Activated CD4-positive, alpha-beta memory T cell treated with anti-CD3 and anti-CD28 coated beads for 36 hours (primary cell): Measurements from ENCODE around the gene MAD1L1. TPM values are rescaled to one million over a fixed set of nuclear protein-coding genes. Genes with fewer than 3 reads are reported as not detected.
A peak's percentile ranks its signal among the peaks of the same experiment; 100 is the strongest.

Experiments
- CTCF ChIA-PET: fragments of 350-600 bp; sonication (Branson Sonifier 250); formaldehyde crosslinking; loops from one replicate; lab custom pipeline; 2021; ENCODE audit warnings: antibody characterized with exemption, inconsistent platforms; lab: Charles Lee
- POLR2A ChIA-PET: fragments of 350-600 bp; sonication (Branson Sonifier 250); formaldehyde crosslinking; loops from one replicate; lab custom pipeline; 2021; ENCODE audit warnings: antibody characterized with exemption; lab: Charles Lee
- DNase-seq: peaks from one replicate; pipeline ENCODE4 v3.0.0-alpha.2; 2020
- H3K27ac Mint-ChIP-seq: one replicate; pipeline ENCODE4 v1.8.0; 2021; ENCODE audit warnings: mixed read lengths
- H3K27me3 Mint-ChIP-seq: one replicate; pipeline ENCODE4 v1.8.0; 2021; ENCODE audit warnings: mixed read lengths
- H3K36me3 Mint-ChIP-seq: one replicate; pipeline ENCODE4 v1.8.0; 2021; ENCODE audit warnings: mixed read lengths
- H3K4me1 Mint-ChIP-seq: one replicate; pipeline ENCODE4 v1.8.0; 2021; ENCODE audit warnings: low read depth, mixed read lengths
- H3K4me3 Mint-ChIP-seq: one replicate; pipeline ENCODE4 v1.8.0; 2021; ENCODE audit warnings: mild to moderate bottlenecking, mixed read lengths
- H3K9me3 Mint-ChIP-seq: one replicate; pipeline ENCODE4 v1.8.0; 2021; ENCODE audit warnings: mixed read lengths
- intact Hi-C: fragments of 100-400 bp; cut with micrococcal nuclease; formaldehyde crosslinking; loops from one replicate; pipeline ENCODE4 v1.15.1; 2023
- total RNA-seq, 2 experiments: library from RNA; stranded (reverse); gene quantifications; one replicate each; pipeline ENCODE4 v1.2.3, GENCODE V29; 2021

Gene MAD1L1
- total RNA-seq, 2 experiments from 2014 or later = 44.4 to 47.8 TPM

DNA sequence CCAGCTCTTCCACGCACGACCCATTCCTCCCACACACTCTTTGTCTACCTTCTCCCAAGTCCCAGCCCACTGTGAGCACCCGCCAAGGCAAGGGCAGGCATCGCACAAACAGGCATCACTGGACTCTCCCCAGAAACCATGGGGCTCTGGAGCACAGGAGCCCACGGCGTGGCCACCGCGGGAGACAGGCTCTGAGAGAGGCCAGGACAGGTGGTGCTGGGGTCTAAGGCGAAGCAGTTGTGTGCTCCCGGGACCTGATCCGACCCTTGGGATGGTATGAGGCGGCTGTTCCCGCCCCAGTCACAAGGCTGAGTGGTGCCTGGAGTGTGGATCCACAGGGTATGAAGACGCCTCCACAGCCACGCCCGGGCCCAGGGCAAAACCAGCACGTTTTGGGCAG lies 156.9 kb downstream of the MAD1L1 start:
- H3K27ac Mint-ChIP-seq = no peak overlapping the region
- intact Hi-C loops = no loop called here
- CTCF ChIA-PET = no interaction called here

DNA sequence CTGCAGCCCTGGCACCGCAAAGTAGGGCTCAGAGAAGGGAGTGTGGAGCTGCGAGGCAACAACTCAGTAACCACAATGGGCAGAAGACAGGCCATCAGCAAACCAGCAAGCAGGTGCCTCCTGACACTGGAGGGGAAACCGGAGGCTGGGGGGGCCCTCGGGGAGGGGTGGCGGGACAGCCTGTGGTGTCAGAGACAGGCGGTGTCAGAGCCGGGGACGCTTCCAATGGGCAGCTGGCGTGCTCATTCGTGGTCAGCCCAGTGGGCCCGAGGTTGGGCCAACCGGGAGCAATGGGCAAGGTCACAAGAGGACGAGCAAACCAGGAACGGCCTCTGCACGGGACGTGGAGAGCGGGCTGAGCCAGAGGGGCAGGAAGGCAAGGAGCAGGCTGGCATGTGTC lies 158.1 kb downstream of the MAD1L1 start:
- no peaks in the 10 kb centered on the region for H3K36me3 Mint-ChIP-seq
- CTCF ChIA-PET = no interaction called here
- POLR2A ChIA-PET = no interaction called here
- intact Hi-C loops = no loop called here
- no peak overlapping the region for H3K27ac Mint-ChIP-seq
- no peaks in the 10 kb centered on the region for H3K4me1 Mint-ChIP-seq
- H3K4me3 Mint-ChIP-seq = no peak overlapping the region
- no peak for DNase-seq
- no peaks in the 10 kb centered on the region for H3K27me3 Mint-ChIP-seq
- H3K9me3 Mint-ChIP-seq = no peaks in the 10 kb centered on the region

More for the DNA sequence above, 156.9 kb downstream of the MAD1L1 start:
- POLR2A ChIA-PET = interaction anchor here (0.5 kb wide), 1 partner anchor 18 kb away, joined by 3 read pairs; no protein-coding TSS in a partner anchor
- Mint-ChIP-seq H3K27me3 (no peaks in the 10 kb centered on the region), H3K4me1 (no peaks in the 10 kb centered on the region), H3K4me3 (no peak overlapping the region), H3K9me3 (no peaks in the 10 kb centered on the region), H3K36me3 (no peaks in the 10 kb centered on the region)
- DNase-seq = no peak

- no peak overlapping the region for H3K4me3 Mint-ChIP-seq
- no peaks in the 10 kb centered on the region for H3K9me3 Mint-ChIP-seq
- H3K27me3 Mint-ChIP-seq = no peaks in the 10 kb centered on the region
- no peaks in the 10 kb centered on the region for H3K36me3 Mint-ChIP-seq
- intact Hi-C loops = no loop called here
- DNase-seq = no peak
- ChIA-PET POLR2A (no interaction called here), CTCF (no interaction called here)
- H3K4me1 Mint-ChIP-seq = no peaks in the 10 kb centered on the region
- no peak overlapping the region for H3K27ac Mint-ChIP-seq
Measured at GRCh38 chr7:2072798-2073197, 159.9 kb downstream of the MAD1L1 start.

DNA sequence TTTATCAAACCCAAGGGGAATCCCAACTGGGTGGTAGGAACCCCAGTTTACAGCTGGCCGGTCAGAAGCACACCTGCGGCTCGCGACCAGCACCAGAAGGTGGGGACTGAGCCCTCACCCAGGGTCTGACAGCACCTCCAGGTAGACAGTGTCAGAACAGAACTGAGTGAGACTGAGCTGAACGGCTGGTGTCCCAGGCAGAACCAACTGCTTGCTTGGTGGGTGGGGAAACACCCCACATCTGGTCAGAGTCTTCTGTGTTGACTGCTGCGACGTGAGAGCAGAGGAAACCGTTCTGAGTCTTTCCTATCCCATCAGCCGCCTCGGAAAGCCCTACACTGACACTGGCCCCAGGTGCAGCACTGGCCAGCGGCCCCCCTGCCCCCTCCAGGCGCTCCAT lies 160.7 kb downstream of the MAD1L1 start:
- Mint-ChIP-seq H3K27me3 (no peaks in the 10 kb centered on the region), H3K9me3 (no peaks in the 10 kb centered on the region), H3K36me3 (no peaks in the 10 kb centered on the region), H3K4me3 (no peak overlapping the region), H3K27ac (no peak overlapping the region), H3K4me1 (no peaks in the 10 kb centered on the region)
- ChIA-PET POLR2A (no interaction called here), CTCF (no interaction called here)
- DNase-seq = peak; percentile 12
- intact Hi-C loops = no loop called here

GRCh38 chr7:2071133-2071832 lies 161.5 kb downstream of the MAD1L1 start:
- H3K4me3 Mint-ChIP-seq = no peak overlapping the region
- peaks cover 4% of the 10 kb centered on the region for H3K4me1 Mint-ChIP-seq
- no peak for DNase-seq
- no peaks in the 10 kb centered on the region for H3K9me3 Mint-ChIP-seq
- H3K36me3 Mint-ChIP-seq = no peaks in the 10 kb centered on the region
- no peak overlapping the region for H3K27ac Mint-ChIP-seq
- intact Hi-C loops = no loop called here
- no peaks in the 10 kb centered on the region for H3K27me3 Mint-ChIP-seq
- ChIA-PET CTCF (no interaction called here), POLR2A (no interaction called here)

GRCh38 chr7:2070151-2070763 lies 162.5 kb downstream of the MAD1L1 start:
- H3K9me3 Mint-ChIP-seq = no peaks in the 10 kb centered on the region
- CTCF ChIA-PET = no interaction called here
- no peaks in the 10 kb centered on the region for H3K36me3 Mint-ChIP-seq
- DNase-seq = no peak
- peaks cover 7% of the 10 kb centered on the region for H3K4me1 Mint-ChIP-seq
- intact Hi-C loops = no loop called here
- H3K27me3 Mint-ChIP-seq = no peaks in the 10 kb centered on the region
- POLR2A ChIA-PET = no interaction called here
- H3K27ac Mint-ChIP-seq = no peak overlapping the region
- H3K4me3 Mint-ChIP-seq = no peak overlapping the region

GRCh38 chr7:2069472-2069860 lies 163.3 kb downstream of the MAD1L1 start:
- ChIA-PET CTCF (interaction anchor here (1.3 kb wide), 1 partner anchor 140 kb away, joined by 3 read pairs; no protein-coding TSS in a partner anchor), POLR2A (no interaction called here)
- H3K4me3 Mint-ChIP-seq = no peak overlapping the region
- no peak for DNase-seq
- H3K4me1 Mint-ChIP-seq = peaks cover 7% of the 10 kb centered on the region
- H3K27me3 Mint-ChIP-seq = no peaks in the 10 kb centered on the region
- intact Hi-C loops = no loop called here
- no peaks in the 10 kb centered on the region for H3K9me3 Mint-ChIP-seq
- H3K27ac Mint-ChIP-seq = no peak overlapping the region
- H3K36me3 Mint-ChIP-seq = no peaks in the 10 kb centered on the region

GRCh38 chr7:2068693-2069471 lies 163.9 kb downstream of the MAD1L1 start:
- peaks cover 8% of the 10 kb centered on the region for H3K4me1 Mint-ChIP-seq

DNA sequence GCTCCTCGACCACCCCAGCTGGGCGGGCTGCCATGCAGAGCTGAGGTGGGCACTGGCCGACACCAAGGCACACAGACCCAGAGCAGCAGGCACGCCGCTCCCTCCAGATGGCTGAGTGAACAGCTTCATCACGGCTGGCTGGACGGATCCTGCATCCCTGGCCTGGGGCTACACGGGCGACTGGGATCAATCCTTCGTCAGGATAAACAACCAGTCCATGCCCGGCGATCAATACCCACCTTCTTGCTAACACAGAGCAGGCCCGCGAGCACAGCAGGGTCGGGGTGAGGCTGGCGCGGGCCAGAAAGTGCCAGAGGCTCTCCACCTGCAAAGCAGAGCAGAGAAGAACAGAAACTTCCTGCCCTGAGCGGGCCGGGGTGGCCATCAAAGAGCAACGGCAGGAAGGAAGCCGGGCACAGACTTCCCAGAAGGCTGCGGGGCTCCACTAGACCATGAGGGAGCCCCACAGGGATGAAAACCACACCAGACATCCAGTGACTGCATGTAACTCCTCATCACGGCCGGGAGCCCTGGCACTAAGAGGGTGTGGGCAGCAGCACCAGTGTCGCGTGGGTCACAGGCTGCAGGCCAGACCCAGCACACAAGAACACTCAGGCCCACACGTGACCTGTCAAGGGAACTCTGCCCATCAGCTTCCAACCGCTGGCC lies 166.4 kb downstream of the MAD1L1 start:
- H3K27me3 Mint-ChIP-seq = no peaks in the 10 kb centered on the region
- no peak overlapping the region for H3K4me3 Mint-ChIP-seq
- ChIA-PET CTCF (no interaction called here), POLR2A (no interaction called here)
- intact Hi-C loops = no loop called here
- H3K4me1 Mint-ChIP-seq = peaks cover 14% of the 10 kb centered on the region
- no peaks in the 10 kb centered on the region for H3K36me3 Mint-ChIP-seq
- H3K9me3 Mint-ChIP-seq = no peaks in the 10 kb centered on the region
- peak; percentile 48 for DNase-seq
- peak overlapping the region; percentile 77 for H3K27ac Mint-ChIP-seq

More at GRCh38 chr7:2068693-2069471, 163.9 kb downstream of the MAD1L1 start:
- DNase-seq = no peak
- Mint-ChIP-seq H3K27me3 (no peaks in the 10 kb centered on the region), H3K4me3 (no peak overlapping the region), H3K27ac (no peak overlapping the region), H3K9me3 (no peaks in the 10 kb centered on the region), H3K36me3 (no peaks in the 10 kb centered on the region)
- intact Hi-C loops = no loop called here
- CTCF ChIA-PET = interaction anchor here (0.6 to 1.3 kb wide), 2 partner anchors 141 to 983 kb away, joined by 3 to 5 read pairs; no protein-coding TSS in a partner anchor
- POLR2A ChIA-PET = no interaction called here

DNA sequence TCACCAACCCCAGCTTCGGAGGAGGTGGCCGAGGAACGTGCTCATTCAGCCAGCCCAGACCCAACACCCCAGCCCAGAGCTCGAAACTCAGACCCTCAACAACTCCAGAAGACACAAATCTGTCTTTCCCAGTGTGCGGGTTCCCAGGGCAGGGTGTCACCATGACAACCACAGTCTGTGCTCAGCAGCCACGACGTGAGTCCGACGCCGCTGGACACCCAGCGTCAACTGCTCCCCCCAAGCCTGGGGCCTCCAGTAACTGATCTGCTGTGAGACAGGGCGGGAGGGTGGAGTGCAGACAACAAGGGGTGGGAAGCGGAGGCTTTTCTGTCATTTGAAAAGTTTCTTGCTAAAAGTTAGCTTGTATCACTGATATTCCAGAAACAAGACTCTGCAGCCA lies 167.2 kb downstream of the MAD1L1 start:
- ChIA-PET CTCF (no interaction called here), POLR2A (no interaction called here)
- H3K27ac Mint-ChIP-seq = no peak overlapping the region
- peaks cover 3% of the 10 kb centered on the region for H3K36me3 Mint-ChIP-seq
- peaks cover 4% of the 10 kb centered on the region for H3K9me3 Mint-ChIP-seq
- H3K4me3 Mint-ChIP-seq = no peak overlapping the region
- intact Hi-C loops = no loop called here
- H3K4me1 Mint-ChIP-seq = peaks cover 14% of the 10 kb centered on the region
- no peak for DNase-seq
- no peaks in the 10 kb centered on the region for H3K27me3 Mint-ChIP-seq

DNA sequence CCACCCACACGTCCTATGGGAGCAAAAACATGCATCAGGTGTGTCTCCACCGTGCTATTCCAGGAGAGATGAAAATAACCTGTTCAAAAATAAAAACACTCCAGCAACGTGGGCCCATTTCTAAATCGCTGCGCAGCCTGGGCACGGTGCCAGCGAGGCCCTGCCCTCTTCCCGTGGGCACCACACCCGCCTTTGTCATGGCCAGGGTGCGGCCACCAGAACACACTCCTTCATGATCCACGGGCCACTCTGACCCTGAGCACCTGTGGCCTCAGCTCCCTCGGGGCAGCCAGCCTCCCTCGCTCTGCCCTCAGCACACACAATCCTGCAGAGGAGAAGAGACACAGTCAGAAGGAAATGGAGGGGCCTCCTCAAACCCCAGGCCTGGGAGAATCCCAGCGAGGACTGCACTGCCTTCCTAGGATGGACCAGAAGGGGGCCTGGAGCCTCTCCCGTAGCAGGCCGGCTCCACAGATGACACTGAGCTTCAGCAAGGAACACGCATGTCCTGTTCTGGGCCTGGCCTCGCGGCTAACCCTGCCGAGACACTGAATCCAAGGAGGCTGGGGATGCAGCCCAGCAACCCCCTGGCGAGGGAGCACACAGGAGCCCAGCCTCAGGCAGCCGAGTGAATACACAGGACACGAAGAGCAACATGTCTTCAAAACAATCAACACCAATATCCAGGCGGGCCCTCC lies 169.0 kb downstream of the MAD1L1 start:
- Mint-ChIP-seq H3K4me1 (peaks cover 14% of the 10 kb centered on the region), H3K9me3 (peaks cover 13% of the 10 kb centered on the region), H3K4me3 (no peak overlapping the region), H3K36me3 (peaks cover 8% of the 10 kb centered on the region), H3K27me3 (no peaks in the 10 kb centered on the region), H3K27ac (no peak overlapping the region)
- CTCF ChIA-PET = no interaction called here
- POLR2A ChIA-PET = no interaction called here
- no peak for DNase-seq
- intact Hi-C loops = no loop called here
